Activated CD4-positive, alpha-beta T cell treated with anti-CD3 and anti-CD28 coated beads, Interleukin-2, amount 50 U/mL, for 16 hours (primary cell): ENCODE results near the gene ZBTB43.

Experiments used
- DNase-seq: peaks from one replicate; pipeline ENCODE4 v3.0.0-alpha.2; 2020

The ZBTB43 gene

GRCh38 chr9:126832440-126832839 is 27.6 kb downstream of the ZBTB43 start:
- DNase-seq = no peak

- DNase-seq = no peak
Observed at GRCh38 chr9:126833020-126833419, 28.2 kb downstream of the ZBTB43 start.

DNA sequence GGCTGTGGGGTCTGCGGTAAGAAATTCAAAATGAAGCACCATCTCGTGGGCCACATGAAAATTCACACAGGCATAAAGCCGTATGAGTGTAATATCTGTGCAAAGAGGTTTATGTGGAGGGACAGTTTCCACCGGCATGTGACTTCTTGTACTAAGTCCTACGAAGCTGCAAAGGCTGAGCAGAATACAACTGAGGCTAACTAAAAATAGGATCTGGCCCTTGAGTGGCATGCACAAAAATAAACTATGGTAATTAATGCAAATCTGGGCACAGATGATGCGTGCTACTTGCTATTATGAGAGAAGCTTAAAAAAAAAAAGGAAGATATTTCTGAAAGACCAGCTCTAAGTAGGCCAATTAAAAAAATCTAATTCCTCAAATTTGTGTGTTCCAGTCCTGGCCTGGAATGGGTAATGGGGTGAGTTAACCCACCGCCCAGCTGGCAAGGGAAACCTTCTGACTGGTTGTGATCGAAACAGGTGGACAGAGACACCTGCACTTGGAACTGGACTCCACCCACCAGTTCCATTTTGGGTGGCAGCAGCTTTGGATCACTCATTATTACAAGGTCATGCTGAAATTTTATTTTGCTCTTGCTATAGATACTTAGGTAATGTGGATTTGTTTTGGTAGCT is 29.0 kb downstream of the ZBTB43 start:
- no peak for DNase-seq

DNA sequence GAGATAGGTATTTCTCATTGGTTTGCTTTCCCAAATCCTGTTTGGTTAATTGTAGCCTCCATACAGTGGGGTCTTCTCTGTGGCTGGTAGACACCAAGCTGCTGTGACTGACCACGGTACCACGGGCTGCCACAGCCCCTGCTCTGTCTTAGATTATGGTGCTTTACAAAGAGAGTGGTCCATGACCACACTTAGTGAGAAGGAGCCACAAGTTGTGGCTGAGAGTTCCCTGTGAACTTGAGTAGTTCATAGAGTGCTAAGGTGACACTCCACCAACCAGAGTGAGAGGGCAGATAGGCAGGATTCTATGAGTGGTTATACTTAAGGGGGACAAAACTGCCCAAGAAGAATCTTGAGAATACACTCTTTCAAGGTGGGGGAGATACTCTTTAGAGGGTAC is 29.8 kb downstream of the ZBTB43 start:
- DNase-seq = no peak

DNA sequence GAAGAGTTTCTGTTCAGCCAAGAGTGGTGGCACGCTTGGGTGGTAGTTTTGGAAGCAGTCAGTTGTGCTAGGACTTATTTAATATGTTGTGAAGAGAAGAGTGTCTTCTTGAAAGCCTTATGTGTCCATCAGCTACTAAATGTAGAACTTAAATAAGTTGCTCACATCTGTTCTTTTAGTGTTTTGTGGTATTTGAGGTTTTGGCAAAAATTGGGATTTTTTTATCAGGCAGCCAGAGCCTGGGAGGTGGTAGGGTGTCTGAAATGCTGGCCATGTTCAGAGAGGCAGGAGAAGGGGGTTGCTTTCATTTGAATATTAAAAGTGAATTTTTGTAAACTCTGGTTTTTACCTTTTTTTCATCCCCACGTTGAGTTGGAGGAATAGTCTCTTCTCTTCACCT is 31.4 kb downstream of the ZBTB43 start:
- DNase-seq = no peak

- DNase-seq = peak; percentile 44
Observed at GRCh38 chr9:126838055-126838811, 33.4 kb downstream of the ZBTB43 start.

GRCh38 chr9:126838895-126839294 is 34.1 kb downstream of the ZBTB43 start:
- no peak for DNase-seq

DNA sequence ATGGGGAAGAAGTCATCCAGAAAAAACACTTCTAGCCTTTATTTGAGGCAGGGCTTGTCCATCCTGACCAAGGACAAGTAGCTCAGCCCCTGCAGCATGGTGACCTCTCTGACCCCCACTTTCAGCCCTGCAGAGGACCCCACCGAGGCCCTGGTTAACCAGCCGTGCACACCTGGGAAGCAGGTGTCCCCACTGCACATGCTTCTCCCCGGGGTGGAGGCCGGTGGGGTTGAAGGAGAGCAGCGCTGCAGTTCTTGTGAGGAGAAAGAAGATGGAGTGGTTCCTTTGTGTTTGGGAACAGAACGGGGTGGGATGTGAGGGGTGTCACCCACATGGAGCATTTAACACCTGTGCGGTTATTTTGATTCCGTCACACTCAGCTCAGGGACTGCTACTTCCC is 34.5 kb downstream of the ZBTB43 start:
- DNase-seq = no peak

- DNase-seq = no peak
Observed at GRCh38 chr9:126842220-126842842, 37.5 kb downstream of the ZBTB43 start.

- no peak for DNase-seq
Observed at GRCh38 chr9:126842977-126843799, 38.3 kb downstream of the ZBTB43 start.

GRCh38 chr9:126844085-126844484 is 39.2 kb downstream of the ZBTB43 start:
- DNase-seq = no peak

DNA sequence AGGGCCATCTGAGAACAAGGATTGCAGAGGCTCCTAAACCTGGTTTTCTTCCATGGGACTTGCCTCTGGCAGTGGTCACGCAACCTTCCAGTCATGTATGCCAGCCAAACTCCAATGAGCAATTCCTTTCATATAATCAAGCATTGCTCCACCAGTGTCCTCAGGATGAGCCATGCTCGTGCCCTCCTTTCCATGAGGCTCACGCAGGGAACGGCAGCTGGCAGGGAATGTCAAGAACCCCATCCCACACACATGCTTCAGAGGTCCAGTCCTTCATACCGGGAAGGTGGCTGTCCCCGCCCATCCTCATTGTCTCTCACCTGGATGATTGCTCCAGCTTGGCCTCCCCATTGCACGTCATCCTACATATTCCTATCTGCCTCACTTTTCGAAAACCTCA is 42.2 kb downstream of the ZBTB43 start:
- DNase-seq = no peak

DNA sequence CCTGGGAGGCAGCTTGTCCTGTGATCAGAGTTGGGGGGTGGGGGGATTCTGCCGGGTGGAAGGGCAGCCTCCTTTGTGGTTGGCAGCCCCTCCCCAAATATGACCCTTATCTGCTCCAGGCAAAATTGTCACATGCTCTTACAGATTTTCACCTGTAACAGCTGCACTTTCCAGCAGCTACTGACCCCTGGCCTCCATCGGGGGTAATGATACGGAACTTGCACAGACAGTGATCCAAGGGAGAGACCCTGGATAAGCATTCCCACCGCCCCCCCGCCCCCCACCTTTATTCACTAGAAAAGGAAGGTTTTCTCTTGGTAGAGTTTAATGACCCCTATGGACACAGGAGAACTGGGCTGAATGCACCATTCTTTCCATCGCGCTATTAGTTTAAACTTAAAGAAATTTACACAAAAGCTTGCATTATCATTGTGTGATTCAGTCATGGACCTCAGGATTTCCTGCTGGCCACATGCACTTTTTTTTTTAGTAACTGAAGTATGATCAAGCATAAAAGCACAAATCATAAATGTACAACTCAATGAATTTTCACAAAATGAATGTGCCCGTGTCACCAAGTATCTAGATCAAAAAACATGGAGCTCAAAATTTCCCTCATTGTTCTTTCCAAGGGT is 44.9 kb downstream of the ZBTB43 start:
- no peak for DNase-seq

DNA sequence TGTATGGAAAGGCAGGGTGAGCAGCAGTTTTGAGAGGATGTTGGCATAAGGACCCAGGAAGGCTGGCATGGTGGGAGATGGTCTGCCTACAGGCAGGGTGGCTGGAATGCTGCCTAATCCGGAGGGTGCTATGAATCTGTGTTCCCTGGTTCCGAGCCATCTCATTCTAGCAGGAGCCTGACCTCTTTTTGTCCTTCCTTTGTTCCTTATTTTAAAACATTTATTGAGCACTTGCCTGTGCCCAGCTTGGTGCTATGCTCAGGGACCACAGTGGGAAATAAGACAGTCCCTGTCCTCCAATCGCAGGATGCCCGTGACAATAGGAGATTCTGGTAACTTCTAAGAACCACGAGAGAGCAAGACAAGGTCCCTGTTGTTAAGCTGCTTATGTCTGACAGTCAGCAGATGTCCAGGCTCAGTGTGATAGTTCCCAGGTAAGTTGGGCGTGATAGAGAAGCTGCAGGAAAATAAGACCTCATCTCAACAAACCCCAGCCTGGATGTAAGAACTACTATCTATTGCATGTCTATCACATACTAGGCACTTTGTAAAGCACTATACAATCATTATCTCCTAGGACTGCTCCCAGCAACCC is 46.5 kb downstream of the ZBTB43 start:
- no peak for DNase-seq

DNA sequence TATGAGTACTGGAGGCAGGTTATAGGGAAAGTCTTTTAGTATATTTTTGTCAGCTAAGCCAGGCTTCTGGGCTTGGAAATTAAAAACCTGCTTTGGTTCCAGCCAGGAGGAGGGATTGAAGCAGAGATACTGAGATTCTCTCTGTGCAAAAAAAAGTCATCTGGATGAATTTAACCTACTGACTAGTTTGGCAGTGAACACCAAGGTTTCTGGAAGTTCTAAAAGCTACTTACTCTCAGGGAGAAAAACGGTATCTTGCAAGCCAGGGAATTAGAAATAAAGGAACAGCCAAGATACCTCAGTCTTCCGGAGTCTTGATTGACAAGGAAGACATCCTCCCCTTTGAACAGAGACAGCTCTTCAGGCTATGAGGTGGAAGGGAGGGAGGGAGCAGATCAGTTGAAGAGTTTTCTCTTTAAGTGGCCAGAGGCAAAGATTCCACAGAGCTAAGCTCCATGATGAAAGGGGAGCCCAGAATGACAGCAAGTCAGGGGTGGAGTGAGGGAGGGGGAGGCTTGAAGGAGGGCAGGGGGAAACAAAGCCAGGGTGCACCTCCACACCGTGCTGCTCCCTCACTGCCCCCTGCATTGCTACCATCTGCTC is 47.3 kb downstream of the ZBTB43 start:
- DNase-seq = no peak

GRCh38 chr9:126853667-126854066 is 48.8 kb downstream of the ZBTB43 start:
- no peak for DNase-seq

GRCh38 chr9:126854734-126855133 is 49.9 kb downstream of the ZBTB43 start:
- DNase-seq = no peak

- DNase-seq = no peak
Observed at GRCh38 chr9:126856326-126856877, 51.6 kb downstream of the ZBTB43 start.

GRCh38 chr9:126857261-126857960 is 52.6 kb downstream of the ZBTB43 start:
- DNase-seq = no peak

GRCh38 chr9:126859111-126859510 is 54.3 kb downstream of the ZBTB43 start:
- DNase-seq = no peak
